ENCODE data around the gene MYRF. TPM values are rescaled to one million over a fixed set of nuclear protein-coding genes. Genes with fewer than 3 reads are reported as not detected.
A peak's percentile ranks its signal among the peaks of the same experiment; 100 is the strongest.

MYRF gene
- total and polyA plus RNA-seq, 2 donors from 2014 or later, result 6.0 to 36.3 TPM

DNA sequence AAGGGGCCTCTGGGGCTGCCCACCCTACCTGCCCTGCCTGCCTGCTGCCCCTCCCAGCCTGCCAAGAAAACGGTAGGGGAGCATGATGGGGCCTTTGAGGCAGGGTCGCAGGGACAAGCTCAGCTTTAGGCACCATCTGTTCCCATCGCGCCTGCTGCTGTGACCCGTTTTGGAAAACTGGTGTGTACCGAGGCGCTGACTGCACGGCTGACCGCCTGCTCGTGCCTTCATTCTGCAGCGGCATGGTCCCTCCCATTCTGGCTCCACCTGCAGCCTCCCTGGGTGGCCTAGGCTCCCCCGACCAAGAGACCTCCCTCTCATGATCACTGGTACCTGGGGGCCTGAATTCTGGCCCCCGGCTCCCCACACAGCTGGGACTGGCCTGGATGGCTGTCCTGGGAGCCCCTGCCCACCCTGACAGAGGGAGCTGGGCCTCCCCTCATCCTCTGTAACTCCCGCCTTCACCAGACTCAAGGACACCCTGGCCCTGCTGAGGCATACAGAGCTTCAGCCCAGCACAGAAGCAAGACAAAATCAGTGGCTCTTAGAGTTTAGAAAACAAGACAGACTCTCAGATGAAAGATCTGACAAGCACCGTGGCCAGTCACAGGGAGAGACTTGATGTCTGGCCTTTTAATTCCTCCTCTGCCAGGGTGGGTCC lies 6.5 kb upstream of the MYRF start:
- DNase-seq (peak; percentile 50 to 68 (median 57)), FAIRE-seq (no peak)
- peaks cover 0 to 3% (median 0%) of the 10 kb centered on the region in 3 donors for H3K36me3 ChIP-seq (ENCODE audit: control insufficient read depth in 2 of 3, insufficient read depth in 3 of 3, low read length in 3 of 3)
- H3K9me3 ChIP-seq (ENCODE audit: control insufficient read depth in 2 of 3, insufficient read depth in 1 of 3, low read length in 3 of 3), result no peaks in the 10 kb centered on the region
- H3K27me3 ChIP-seq (ENCODE audit: control insufficient read depth, insufficient read depth, low read length), result no peaks in the 10 kb centered on the region
- no peak overlapping the region for H3K9ac ChIP-seq (ENCODE audit: low read length in 3 of 3)
- no peak overlapping the region for H3K4me3 ChIP-seq (ENCODE audit: low read length in 3 of 3)
- TF ChIP-seq, protein P1, sequence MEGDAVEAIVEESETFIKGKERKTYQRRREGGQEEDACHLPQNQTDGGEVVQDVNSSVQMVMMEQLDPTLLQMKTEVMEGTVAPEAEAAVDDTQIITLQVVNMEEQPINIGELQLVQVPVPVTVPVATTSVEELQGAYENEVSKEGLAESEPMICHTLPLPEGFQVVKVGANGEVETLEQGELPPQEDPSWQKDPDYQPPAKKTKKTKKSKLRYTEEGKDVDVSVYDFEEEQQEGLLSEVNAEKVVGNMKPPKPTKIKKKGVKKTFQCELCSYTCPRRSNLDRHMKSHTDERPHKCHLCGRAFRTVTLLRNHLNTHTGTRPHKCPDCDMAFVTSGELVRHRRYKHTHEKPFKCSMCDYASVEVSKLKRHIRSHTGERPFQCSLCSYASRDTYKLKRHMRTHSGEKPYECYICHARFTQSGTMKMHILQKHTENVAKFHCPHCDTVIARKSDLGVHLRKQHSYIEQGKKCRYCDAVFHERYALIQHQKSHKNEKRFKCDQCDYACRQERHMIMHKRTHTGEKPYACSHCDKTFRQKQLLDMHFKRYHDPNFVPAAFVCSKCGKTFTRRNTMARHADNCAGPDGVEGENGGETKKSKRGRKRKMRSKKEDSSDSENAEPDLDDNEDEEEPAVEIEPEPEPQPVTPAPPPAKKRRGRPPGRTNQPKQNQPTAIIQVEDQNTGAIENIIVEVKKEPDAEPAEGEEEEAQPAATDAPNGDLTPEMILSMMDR (IDR thresholded peaks at IDR 0.05; ENCODE audit: borderline replicate concordance, extremely low read depth, insufficient read depth), result no peak
- intact Hi-C loops (cut with DNase I), result no loop called here
- peaks cover 0 to 5% (median 3%) of the 10 kb centered on the region in 3 donors for H3K4me1 ChIP-seq (ENCODE audit: control insufficient read depth in 2 of 3, insufficient read depth in 2 of 3, low read depth in 1 of 3, low read length in 3 of 3)
- H3K27ac ChIP-seq (ENCODE audit: low read depth in 2 of 2, low read length in 2 of 2), result no peak overlapping the region

- peaks cover 0 to 5% (median 3%) of the 10 kb centered on the region in 3 donors for H3K4me1 ChIP-seq (ENCODE audit: control insufficient read depth in 2 of 3, insufficient read depth in 2 of 3, low read depth in 1 of 3, low read length in 3 of 3)
- no peak overlapping the region for H3K4me3 ChIP-seq (ENCODE audit: low read length in 3 of 3)
- H3K27ac ChIP-seq (ENCODE audit: low read depth in 2 of 2, low read length in 2 of 2), result no peak overlapping the region
- DNase-seq, result no peak
- TF ChIP-seq, protein P1 (IDR thresholded peaks at IDR 0.05; ENCODE audit: borderline replicate concordance, extremely low read depth, insufficient read depth), result no peak
- H3K9ac ChIP-seq (ENCODE audit: low read length in 3 of 3), result no peak overlapping the region
- no peaks in the 10 kb centered on the region for H3K9me3 ChIP-seq (ENCODE audit: control insufficient read depth in 2 of 3, insufficient read depth in 1 of 3, low read length in 3 of 3)
- FAIRE-seq, result no peak
- H3K27me3 ChIP-seq (ENCODE audit: control insufficient read depth, insufficient read depth, low read length), result no peaks in the 10 kb centered on the region
- peaks cover 0 to 3% (median 0%) of the 10 kb centered on the region in 3 donors for H3K36me3 ChIP-seq (ENCODE audit: control insufficient read depth in 2 of 3, insufficient read depth in 3 of 3, low read length in 3 of 3)
- intact Hi-C loops (cut with DNase I), result no loop called here
Observed at GRCh38 chr11:61746442-61747191, 5.8 kb upstream of the MYRF start.

DNA sequence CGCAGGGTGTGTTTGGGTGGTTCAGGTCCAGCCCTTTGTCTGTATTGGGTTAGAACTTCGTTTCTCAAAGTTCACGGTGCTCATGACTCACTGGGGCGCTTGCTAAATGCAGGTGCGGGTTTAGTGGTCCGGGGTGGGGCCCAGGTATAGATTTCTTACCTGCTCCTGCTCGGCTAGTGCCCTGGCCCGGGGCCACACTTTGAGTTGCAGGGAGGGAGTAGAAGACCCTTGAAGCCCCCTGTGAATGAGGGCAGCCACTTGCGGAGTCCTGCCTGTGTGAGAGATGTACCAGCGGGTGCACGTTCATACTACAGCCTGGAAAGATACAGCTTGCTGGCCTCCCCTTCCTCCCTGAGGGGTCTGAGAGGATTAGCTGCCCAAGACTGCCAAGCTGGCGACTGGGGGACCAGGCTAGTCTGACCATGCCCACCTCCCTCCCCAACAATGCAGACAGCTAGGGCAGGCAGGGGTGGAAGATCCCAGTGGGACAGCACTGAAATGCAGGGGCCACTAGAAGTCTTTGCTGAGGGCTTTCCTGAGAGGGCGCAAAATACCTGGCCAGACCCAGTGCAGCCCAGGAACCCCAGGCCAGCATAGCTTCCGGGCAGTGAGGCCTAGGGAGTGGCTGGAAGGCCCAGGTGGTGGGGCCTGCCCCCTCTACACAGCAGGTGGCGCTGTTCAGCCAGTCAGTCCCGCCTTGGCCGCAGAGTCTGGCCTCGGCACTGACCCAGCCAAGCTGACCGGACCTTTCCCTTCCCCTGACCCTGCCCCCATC lies 5.1 kb upstream of the MYRF start:
- Histone ChIP-seq H3K27me3 (ENCODE audit: control insufficient read depth, insufficient read depth, low read length) (no peaks in the 10 kb centered on the region), H3K27ac (ENCODE audit: low read depth in 2 of 2, low read length in 2 of 2) (no peak overlapping the region), H3K4me1 (ENCODE audit: control insufficient read depth in 2 of 3, insufficient read depth in 2 of 3, low read depth in 1 of 3, low read length in 3 of 3) (peaks cover 0 to 8% (median 3%) of the 10 kb centered on the region in 3 donors), H3K36me3 (ENCODE audit: control insufficient read depth in 2 of 3, insufficient read depth in 3 of 3, low read length in 3 of 3) (no peaks in the 10 kb centered on the region), H3K9ac (ENCODE audit: low read length in 3 of 3) (peak overlapping the region in 1 of 3 donors; percentile 40), H3K9me3 (ENCODE audit: control insufficient read depth in 2 of 3, insufficient read depth in 1 of 3, low read length in 3 of 3) (no peaks in the 10 kb centered on the region), H3K4me3 (ENCODE audit: low read length in 3 of 3) (no peak overlapping the region)
- peak; percentile 81 to 89 (median 82) for DNase-seq
- TF ChIP-seq, protein P1 (IDR thresholded peaks at IDR 0.05; ENCODE audit: borderline replicate concordance, extremely low read depth, insufficient read depth), result peak; percentile 94
- no peak for FAIRE-seq
- intact Hi-C loops (cut with DNase I), result no loop called here
